ENCODE results near the gene DLX2. TPM values are rescaled to one million over a fixed set of nuclear protein-coding genes. Genes with fewer than 3 reads are reported as not detected.

The DLX2 gene
- total and polyA plus RNA-seq, 10 of the 15 experiments (the other 5 are each of a cell fraction or from before 2014, with no cell fraction given): 0.03 TPM; not detected in 9

DNA sequence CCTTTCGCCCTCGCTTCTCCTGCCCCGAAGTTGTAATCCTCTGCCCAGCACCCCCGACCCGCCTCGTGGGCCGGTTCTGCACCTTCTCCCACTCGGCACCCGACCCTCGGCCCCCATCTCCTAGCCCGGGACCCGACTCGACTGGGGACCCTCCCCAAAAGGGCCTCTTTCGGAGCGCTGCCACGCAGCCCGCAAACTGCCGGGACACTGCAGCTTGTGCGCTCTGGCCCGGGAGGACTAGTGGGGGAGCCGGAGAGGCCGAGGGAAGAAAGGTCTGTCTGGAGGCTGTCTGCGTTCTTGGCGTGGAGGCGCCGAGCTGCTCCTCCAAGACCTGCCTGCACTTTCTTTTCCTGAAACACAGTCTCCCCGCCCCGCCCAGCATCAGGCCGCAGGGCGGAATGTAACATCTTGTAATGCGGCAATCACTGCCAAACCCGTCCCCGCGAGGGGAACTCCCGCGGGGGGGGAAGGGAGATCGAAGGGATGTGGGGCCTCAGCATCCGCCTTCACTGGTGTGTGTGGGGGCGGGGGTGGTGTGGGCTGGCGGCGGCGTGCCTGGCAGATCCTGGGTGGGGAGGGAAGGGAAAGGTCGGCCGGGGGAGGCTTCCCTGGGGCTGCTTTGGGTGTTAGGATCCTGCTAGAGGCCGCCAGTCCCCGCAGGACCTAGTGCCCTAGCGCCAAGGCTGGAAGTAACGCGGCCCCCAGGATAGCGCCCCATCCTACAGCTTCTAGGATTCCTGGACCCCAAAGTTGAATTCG lies 7.4 kb downstream of the DLX2 start (continued):
- TF ChIP-seq JUNB (IDR thresholded peaks at IDR 0.05): no peak
- TF ChIP-seq SIN3A (IDR thresholded peaks at IDR 0.05; ENCODE audit: low read depth, low read length): no peak
- TF ChIP-seq CBX5 (IDR thresholded peaks at IDR 0.05; ENCODE audit: low read depth): no peak
- TF ChIP-seq EED (IDR thresholded peaks at IDR 0.05; ENCODE audit: low read depth): 0 out of 2 replicates have a peak, but pooled peaks have one; percentile 7
- TF ChIP-seq RUNX3 (IDR thresholded peaks at IDR 0.05; ENCODE audit: low read length): peak; percentile 34; the same call in 1 of the 2 replicates
- TF ChIP-seq RAD21 (IDR thresholded peaks at IDR 0.05; ENCODE audit: insufficient read depth, low read depth, low read length): no peak
- TF ChIP-seq SPI1 (IDR thresholded peaks at IDR 0.05; ENCODE audit: borderline replicate concordance, insufficient read depth, low read depth, low read length): no peak
- no peak for TF ChIP-seq BHLHE40 (IDR thresholded peaks at IDR 0.05; ENCODE audit: borderline replicate concordance in 1 of 2, low read depth in 2 of 2, low read length in 1 of 2)
- peak; percentile 27 for TF ChIP-seq SUZ12 (IDR thresholded peaks at IDR 0.05; ENCODE audit: unreplicated experiment)
- TF ChIP-seq BACH1 (IDR thresholded peaks at IDR 0.05; ENCODE audit: borderline replicate concordance): no peak
- TF ChIP-seq CHD2 (IDR thresholded peaks at IDR 0.05; ENCODE audit: borderline replicate concordance, low read depth, low read length): 0 out of 2 replicates have a peak, but pooled peaks have one; percentile 17

DNA sequence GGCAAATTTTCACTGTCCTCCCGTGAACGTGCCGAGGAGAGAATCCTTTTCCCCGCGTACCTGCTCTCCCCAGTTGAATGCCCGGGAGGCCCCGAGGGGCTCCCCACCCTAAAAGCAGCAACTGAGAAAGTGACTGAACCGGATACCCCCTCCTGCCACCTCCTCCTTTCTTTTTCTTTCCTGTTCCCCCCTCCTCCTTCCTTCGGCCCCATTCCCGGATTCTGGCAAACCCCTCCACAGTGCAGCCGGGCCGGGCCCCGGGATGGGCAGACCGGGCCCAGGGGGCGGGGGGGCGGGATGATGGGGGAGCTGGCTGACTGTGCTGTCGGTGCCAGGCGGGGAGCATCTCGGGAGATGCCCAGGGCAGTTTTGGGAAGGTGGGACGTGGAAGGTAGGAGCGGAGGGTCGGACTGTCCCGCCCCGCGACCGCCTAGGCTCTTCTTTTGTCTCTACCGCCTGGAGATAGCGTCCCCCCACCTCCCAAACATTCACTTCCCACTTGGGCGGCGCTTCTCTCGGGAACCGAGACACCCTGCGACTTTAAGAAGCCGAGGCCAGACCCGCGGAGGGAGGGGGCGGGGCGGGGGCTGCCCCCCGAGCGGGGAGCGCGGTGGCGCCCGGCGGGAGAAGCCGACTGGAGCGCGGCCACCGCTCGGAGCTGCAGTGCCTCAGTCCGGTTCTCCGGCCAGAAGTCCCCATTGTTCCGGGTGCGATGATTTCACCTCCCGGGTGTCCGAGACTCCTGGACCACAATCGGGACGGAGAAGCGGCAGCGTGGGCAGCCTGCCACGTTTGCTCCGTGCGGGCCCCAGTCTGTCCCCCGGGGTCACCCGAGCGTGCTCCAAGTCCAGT lies 8.2 kb downstream of the DLX2 start:
- H3K9ac ChIP-seq (ENCODE audit: control insufficient read depth, insufficient read depth, low read length): no peak overlapping the region; the same call in 1 of the 2 replicates
- BruUV-seq (replicated peaks): no TSS peak
- ChIA-PET CTCF (no interaction called here), RAD21 (ENCODE audit: unreplicated experiment) (interaction anchor here (0.5 kb wide), 1 partner anchor 391 kb away, joined by 3 read pairs; no protein-coding TSS in a partner anchor), SMC1A (ENCODE audit: uncharacterized antibody, unreplicated experiment) (no interaction called here), POLR2A (no interaction called here)
- FAIRE-seq (no peak), DNase-seq (ENCODE audit: low read depth, low spot score) (no peak), ATAC-seq (no peak)
- peak overlapping the region; percentile 54 for H2AFZ ChIP-seq (ENCODE audit: control insufficient read depth, low read depth, low read length)
- peaks cover 25% of the 10 kb centered on the region for H3K4me1 ChIP-seq (ENCODE audit: control insufficient read depth, insufficient read depth, low read length)
- no peaks in the 10 kb centered on the region for H3K79me2 ChIP-seq (ENCODE audit: control insufficient read depth, insufficient read depth, low read length)
- H3K4me3 ChIP-seq: peak overlapping the region; percentile 65
- in situ Hi-C loops (cut with MboI) (no loop called here), intact Hi-C loops (cut with micrococcal nuclease; ENCODE audit: unreplicated experiment) (no loop called here)
- no peak overlapping the region for H3K27ac ChIP-seq (ENCODE audit: control insufficient read depth, insufficient read depth)
- WGBS (ENCODE audit: insufficient coverage, insufficient replicate concordance, low lambda C conversion rate, missing lambda C conversion rate): 4% methylated on average over 58 of the region's 66 CpGs
- H3K27me3 ChIP-seq (replicated peaks in 1 of 2; ENCODE audit: control insufficient read depth in 2 of 2, insufficient read depth in 2 of 2, low read length in 1 of 2): peaks cover 33 to 56% of the 10 kb centered on the region in 2 experiments
- no peaks in the 10 kb centered on the region for H3K9me3 ChIP-seq (replicated peaks; ENCODE audit: control insufficient read depth, insufficient read depth, low read length)
- peak overlapping the region; percentile 92 for H3K4me2 ChIP-seq (ENCODE audit: control insufficient read depth, insufficient read depth)
- H4K20me1 ChIP-seq (ENCODE audit: control insufficient read depth, insufficient read depth): peaks cover 6% of the 10 kb centered on the region; the same call in 1 of the 2 replicates
- no peaks in the 10 kb centered on the region for H3K36me3 ChIP-seq (ENCODE audit: control insufficient read depth in 2 of 2, insufficient read depth in 2 of 2, low read length in 1 of 2)
- TF ChIP-seq, protein P1, sequence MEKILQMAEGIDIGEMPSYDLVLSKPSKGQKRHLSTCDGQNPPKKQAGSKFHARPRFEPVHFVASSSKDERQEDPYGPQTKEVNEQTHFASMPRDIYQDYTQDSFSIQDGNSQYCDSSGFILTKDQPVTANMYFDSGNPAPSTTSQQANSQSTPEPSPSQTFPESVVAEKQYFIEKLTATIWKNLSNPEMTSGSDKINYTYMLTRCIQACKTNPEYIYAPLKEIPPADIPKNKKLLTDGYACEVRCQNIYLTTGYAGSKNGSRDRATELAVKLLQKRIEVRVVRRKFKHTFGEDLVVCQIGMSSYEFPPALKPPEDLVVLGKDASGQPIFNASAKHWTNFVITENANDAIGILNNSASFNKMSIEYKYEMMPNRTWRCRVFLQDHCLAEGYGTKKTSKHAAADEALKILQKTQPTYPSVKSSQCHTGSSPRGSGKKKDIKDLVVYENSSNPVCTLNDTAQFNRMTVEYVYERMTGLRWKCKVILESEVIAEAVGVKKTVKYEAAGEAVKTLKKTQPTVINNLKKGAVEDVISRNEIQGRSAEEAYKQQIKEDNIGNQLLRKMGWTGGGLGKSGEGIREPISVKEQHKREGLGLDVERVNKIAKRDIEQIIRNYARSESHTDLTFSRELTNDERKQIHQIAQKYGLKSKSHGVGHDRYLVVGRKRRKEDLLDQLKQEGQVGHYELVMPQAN (conservative IDR thresholded peaks at IDR 0.05): no peak
- TF ChIP-seq NR2C1 (IDR thresholded peaks at IDR 0.05) (no peak), CREB1 (IDR thresholded peaks at IDR 0.05; ENCODE audit: low read depth) (no peak), ZZZ3 (IDR thresholded peaks at IDR 0.05; ENCODE audit: control insufficient read depth, insufficient read length, low read depth) (no peak), IKZF2 (IDR thresholded peaks at IDR 0.05) (no peak), MYC (IDR thresholded peaks at IDR 0.05; ENCODE audit: insufficient read depth, insufficient read length, insufficient replicate concordance, low read length, severe bottlenecking) (no peak), TCF12 (IDR thresholded peaks at IDR 0.05; ENCODE audit: low read depth, low read length) (no peak), MEF2B (IDR thresholded peaks at IDR 0.05; ENCODE audit: partially characterized antibody, poor library complexity, severe bottlenecking) (no peak)
- TF ChIP-seq, protein P2, sequence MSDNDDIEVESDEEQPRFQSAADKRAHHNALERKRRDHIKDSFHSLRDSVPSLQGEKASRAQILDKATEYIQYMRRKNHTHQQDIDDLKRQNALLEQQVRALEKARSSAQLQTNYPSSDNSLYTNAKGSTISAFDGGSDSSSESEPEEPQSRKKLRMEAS (IDR thresholded peaks at IDR 0.05; ENCODE audit: low read depth, low read length): no peak
